Superior temporal gyrus (tissue), 1 donor: ENCODE results near the gene UBE2G1.
"Not testable (repeated sequence)": the region's sequence is repeated elsewhere in the genome, so short reads cannot be mapped to it uniquely, and the experiment has no call there.

Source experiments
- DNase-seq: peaks from one replicate; pipeline ENCODE4 v3.0.0-alpha.2; 2016; ENCODE audit errors: extremely low spot score

UBE2G1 gene

GRCh38 chr17:4375039-4375748, 8.7 kb upstream of the UBE2G1 start:
- no peak for DNase-seq

GRCh38 chr17:4369557-4370230, 3.2 kb upstream of the UBE2G1 start:
- DNase-seq: no peak

GRCh38 chr17:4368341-4368740, 1.9 kb upstream of the UBE2G1 start:
- DNase-seq: no peak

- not testable (repeated sequence) for DNase-seq
Observed at GRCh38 chr17:4367177-4367576, 702 bp upstream of the UBE2G1 start.

- DNase-seq: no peak
Observed at GRCh38 chr17:4365628-4366326, 698 bp downstream of the UBE2G1 start.

- peak; percentile 96 for DNase-seq
Observed at GRCh38 chr17:4365103-4365627, 1.3 kb downstream of the UBE2G1 start.

- no peak for DNase-seq
Observed at GRCh38 chr17:4364622-4365041, 1.8 kb downstream of the UBE2G1 start.

- peak; percentile 83 for DNase-seq
Observed at GRCh38 chr17:4362141-4362540, 4.3 kb downstream of the UBE2G1 start.

GRCh38 chr17:4358154-4358553, 8.3 kb downstream of the UBE2G1 start:
- no peak for DNase-seq

GRCh38 chr17:4357671-4358070, 8.8 kb downstream of the UBE2G1 start:
- no peak for DNase-seq

- no peak for DNase-seq
Observed at GRCh38 chr17:4357030-4357628, 9.3 kb downstream of the UBE2G1 start.

GRCh38 chr17:4354862-4355514, 11.5 kb downstream of the UBE2G1 start:
- DNase-seq: no peak

- no peak for DNase-seq
Observed at GRCh38 chr17:4354206-4354605, 12.3 kb downstream of the UBE2G1 start.

- not testable (repeated sequence) for DNase-seq
Observed at GRCh38 chr17:4350214-4350613, 16.3 kb downstream of the UBE2G1 start.

GRCh38 chr17:4345581-4346252, 20.8 kb downstream of the UBE2G1 start:
- DNase-seq: no peak

GRCh38 chr17:4344926-4345325, 21.5 kb downstream of the UBE2G1 start:
- no peak for DNase-seq

GRCh38 chr17:4342535-4342934, 23.9 kb downstream of the UBE2G1 start:
- no peak for DNase-seq

GRCh38 chr17:4341616-4341977, 24.9 kb downstream of the UBE2G1 start:
- no peak for DNase-seq

- DNase-seq: no peak
Observed at GRCh38 chr17:4340914-4341615, 25.4 kb downstream of the UBE2G1 start.

- no peak for DNase-seq
Observed at GRCh38 chr17:4334776-4335584, 31.5 kb downstream of the UBE2G1 start.
